Right lung (tissue), 5 donors: ENCODE measurements around the gene RAD51B. TPM values are rescaled to one million over a fixed set of nuclear protein-coding genes. Genes with fewer than 3 reads are reported as not detected.
A peak's percentile ranks its signal among the peaks of the same experiment; 100 is the strongest.

ENCODE experiments used
- DNase-seq, 2 donors: peaks; one replicate each; pipeline ENCODE4 v3.0.0-alpha.2; 2013
- polyA plus RNA-seq, 5 donors: library from polyadenylated mRNA; unstranded; fragments of 120-200 nt; gene quantifications; one replicate each; pipeline versions ENCODE4 v1.2.1 to v1.2.3, GENCODE V29; 2013; ENCODE audit warnings: inconsistent platforms in 1 of 5, low replicate concordance in 1 of 5; ENCODE audit not compliant: insufficient read length in 5 of 5, insufficient read depth in 1 of 5

RAD51B gene
- polyA plus RNA-seq, 5 donors = 8.1 to 15.5 (median 11.8) TPM

DNA sequence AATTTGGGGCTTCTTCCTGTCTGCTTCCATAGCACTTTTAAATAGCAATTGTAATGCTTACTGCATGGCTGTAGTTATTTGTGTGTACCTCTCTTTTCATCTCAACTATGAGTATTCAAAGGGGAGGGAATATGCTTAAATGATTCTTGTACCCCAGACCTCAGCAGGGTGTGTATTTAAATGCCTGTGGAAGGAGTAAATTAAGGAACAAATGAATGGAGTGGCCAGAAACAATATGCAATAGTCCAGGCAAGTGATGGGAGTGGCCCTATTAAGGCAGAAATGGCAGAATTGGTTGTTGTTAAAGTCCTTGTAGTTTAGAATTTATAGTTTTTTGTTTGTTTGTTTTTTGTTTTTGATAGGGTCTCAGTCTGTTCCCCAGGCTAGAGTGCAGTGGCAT is 1.5 kb downstream of the RAD51B start:
- DNase-seq = no peak

DNA sequence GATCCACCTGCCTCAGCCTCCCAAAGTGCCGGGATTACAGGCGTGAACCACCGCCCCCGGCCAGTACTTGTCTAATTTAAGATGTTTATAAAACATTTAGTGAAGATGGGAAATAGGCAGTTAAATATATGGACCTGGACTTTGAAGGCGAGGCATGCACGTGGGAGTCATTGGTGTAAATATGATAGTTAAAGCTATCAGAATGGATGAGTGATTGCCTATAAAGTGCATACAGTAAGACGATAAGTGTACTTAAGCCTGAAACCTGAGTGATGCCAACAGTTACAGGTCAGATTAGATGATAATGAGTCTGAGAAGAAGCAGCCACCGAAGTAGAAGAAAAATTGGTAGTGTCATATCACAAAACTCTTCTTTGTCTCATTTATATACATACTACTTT is 11.5 kb downstream of the RAD51B start:
- DNase-seq = no peak

DNA sequence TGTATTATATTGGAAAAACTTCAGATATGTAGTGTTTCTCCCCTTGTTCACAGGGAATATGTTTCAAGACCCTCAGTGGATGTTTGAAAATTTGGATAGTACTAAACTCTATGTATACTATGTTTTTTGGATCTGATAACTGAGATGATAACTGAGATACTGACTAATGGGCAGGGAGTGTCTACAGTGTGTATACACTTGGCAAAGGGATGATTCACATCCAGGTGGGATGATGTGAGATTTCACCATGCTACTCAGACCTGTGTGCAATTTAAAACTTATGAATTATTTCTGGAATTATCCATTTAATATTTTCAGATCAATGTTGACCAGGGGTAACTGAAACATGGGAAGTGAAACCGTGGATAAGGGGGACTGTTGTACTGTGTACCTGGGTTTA is 13.8 kb downstream of the RAD51B start:
- DNase-seq = no peak

DNA sequence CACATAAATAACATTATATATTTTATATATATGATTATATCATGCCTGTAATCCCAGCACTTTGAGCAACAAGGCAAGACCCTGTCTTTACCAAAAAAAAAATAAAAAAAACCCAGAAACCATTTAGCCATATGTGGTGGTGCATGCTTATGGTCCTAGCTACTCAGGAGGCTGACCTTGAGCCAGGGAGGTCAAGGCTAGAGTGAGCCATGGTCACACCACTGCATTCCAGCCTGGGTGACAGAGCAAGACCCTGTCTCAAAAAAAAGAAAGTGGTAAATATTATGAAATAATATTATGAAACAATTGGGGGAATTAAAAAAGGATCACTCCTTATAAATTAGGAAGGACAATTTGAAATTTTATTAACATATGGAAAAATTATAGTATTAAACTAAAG is 16.0 kb downstream of the RAD51B start:
- no peak for DNase-seq

DNA sequence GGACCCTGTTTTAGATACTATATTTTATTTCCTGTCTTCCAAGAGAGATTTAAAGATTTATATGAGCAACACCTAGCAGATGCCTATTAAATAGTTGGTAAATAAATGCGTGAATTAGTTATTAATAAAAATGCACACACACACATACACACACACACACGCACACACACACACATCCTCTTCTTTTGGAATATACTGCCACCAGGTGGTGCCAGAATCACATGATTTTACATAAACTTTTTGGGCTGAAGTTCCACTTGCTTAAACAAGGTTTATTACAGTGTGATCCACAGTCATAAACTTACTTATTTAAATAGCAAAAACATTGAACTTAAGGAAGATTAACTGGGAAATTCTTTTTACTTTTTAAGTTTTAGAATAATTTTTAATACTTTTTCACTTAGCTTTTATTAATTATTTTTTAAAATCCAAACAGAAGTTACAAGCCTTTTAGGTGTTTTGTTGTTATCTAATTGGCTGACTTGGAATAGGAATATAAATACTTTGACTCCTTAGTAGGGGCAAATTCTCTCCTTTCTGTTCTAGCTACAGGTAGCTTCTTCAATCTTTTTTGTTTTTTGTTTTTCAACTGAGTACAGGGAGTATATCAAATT is 17.5 kb downstream of the RAD51B start:
- DNase-seq = peak; percentile 60 to 69

DNA sequence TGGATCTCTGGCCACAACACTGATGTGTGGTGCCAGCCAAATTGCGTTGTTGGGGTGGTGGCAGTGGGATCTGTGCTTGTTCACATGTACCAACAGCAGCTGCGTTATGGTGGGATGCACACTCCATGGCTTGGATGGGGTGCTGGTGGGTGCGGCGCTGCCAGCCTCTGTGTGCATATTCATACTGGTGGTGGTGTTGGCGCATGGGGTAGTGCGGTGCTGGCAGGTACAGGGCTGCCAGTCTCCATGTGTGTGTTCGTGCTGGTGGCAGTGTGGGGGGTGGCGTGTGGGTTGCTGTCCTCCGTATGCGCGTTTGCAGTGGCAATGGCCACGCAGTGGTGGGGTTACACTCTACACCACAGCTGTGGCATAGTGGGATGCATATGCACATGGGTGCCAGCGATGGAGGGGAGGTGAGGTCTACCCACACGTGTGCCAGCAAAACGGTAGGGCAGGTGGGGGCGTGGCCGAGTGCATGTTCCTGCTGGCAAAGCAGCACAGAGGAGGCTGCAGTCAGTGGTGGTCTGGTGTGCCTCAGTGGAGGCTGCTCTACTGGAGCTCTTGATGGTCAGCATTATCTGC is 26.5 kb downstream of the RAD51B start:
- DNase-seq = no peak

DNA sequence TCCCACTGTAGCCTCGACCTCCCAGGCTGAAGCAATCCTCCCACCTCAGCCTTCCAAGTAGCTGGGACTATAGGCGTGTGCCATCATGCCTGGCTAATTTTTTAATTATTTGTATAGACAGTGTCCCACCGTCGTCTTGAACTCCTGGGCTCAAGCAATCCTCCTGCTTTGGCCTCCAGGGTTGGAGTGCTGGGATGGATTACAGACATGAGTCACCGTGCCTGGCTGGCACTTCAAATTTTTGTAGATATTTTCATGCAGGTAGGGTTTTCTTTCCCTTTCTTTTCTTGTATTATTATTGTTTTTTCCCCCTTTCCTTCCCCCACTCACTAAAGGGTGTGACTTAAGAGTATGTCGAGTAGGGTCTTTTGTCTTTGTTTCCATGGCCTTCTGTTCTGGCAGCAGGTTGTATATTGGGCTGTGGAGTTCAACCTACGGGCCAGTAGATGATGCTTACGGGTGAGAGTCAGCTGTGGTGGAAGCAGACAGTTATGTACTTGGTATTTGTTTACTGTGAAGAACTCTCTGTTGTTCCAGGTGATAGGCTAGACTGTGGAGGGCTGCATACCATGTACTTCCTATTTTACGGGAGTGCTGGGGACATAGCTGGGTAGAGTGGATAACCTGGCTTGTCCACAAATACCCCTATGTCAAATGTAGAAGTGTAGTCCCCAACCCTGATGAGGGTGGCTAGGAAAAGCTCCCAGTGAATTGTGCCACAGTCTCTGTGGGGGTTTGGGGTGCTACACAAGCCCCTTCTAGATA is 30.7 kb downstream of the RAD51B start:
- DNase-seq = no peak

DNA sequence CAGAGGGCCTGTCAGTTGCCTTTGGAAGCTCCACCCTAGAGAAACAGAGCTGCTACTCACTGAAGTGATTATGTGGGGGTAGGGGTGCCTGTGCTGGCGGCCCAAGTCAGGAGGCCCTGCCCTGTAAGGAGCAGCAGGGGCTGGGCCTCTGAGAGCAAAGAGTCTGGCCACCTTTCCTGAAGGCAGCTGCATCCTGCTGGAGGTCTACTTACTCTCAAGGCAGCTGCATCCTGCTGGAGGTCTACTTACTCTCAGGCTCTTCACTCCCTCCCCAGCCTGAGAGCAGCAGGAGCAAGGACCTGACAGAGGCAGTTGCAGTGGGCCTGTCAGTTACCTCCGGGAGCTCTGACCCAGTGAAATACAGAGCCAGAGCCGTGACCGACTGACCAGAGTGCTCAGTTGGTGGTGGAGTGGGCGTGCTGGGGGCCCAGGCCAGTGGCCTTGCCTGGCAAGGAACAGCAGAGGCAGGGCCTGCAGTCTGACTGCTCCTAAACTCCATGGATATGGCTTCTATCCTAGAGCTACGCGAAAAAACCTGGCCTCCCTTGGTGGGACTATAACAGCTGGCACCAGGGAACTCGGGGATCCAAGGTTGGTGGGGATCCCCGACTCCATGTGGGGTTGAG is 32.3 kb downstream of the RAD51B start:
- DNase-seq = no peak

DNA sequence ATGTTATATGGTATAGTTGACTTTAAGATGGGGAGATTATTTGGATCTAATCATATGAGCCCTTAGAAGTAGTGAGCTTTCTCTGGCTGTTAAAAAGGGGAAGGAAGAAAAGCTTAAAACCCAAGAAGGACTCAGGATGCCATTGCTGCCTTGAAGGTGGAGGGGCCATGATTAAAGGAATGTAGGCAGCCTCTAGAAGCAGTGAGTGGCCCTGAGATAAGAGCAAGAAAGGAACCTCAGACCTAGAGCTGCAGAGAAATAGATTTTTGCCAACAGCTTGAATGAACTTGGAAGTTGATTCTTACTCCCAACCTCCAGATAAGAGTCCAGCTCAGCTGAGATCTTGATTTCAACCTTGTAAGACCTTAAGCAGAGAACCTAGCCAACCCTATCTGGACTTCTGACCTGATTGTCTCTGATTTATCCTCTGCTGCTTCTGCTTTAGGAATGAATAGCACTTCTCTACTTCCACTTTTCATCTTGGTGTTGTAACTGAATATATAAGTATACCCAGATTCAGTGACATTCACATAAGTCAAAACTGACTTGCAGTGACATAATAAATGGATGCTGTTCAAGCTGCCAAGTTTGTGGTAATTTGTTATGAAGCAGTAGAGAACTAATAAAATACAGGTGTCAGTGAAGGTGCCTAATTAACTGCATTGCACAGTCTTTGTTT is 33.5 kb downstream of the RAD51B start:
- DNase-seq = no peak

GRCh38 chr14:67853715-67854114 is 34.1 kb downstream of the RAD51B start:
- DNase-seq = no peak

DNA sequence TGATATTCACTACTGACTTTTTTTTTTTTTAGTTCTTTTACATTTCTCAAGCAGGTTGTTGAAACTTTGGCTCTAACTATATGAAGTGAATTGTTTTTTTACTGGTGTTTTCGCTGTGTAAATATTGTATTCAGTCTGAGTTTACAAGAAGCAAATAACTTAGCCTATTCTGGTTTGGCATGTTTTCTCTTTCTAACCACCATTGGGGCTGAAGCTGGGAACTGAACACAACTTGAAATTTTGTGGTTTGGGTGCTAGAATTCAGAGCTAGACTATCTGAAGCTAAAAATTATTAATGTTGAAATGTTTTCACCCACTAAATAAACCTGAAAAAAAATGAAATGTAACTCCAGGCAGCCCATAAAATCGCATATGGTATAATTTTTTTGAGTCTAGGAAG is 37.2 kb downstream of the RAD51B start:
- peak in 1 of 2 donors; percentile 19 for DNase-seq

- no peak for DNase-seq
Observed at GRCh38 chr14:67857778-67858350, 38.3 kb downstream of the RAD51B start.

- DNase-seq = no peak
Observed at GRCh38 chr14:67859169-67859749, 39.7 kb downstream of the RAD51B start.

DNA sequence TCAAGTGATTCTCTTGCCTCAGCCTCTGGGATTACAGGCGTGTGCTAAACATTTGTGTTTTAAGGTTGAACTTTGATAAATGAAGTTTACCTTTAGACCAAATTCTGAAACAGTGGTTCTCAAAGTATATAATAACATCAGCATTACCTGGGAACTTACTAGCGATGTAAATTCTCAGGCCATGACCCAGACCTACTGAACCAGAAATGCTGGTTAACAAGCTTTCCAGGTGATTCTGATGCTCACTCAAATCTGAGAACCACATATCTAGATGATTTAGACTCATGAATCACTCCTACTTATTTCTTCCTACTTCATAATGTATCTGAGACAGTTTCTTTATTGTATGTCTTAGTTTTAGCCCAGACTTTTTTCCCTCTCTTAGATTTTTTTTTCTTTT is 43.6 kb downstream of the RAD51B start:
- no peak for DNase-seq

GRCh38 chr14:67875175-67876006 is 55.8 kb downstream of the RAD51B start:
- no peak for DNase-seq

DNA sequence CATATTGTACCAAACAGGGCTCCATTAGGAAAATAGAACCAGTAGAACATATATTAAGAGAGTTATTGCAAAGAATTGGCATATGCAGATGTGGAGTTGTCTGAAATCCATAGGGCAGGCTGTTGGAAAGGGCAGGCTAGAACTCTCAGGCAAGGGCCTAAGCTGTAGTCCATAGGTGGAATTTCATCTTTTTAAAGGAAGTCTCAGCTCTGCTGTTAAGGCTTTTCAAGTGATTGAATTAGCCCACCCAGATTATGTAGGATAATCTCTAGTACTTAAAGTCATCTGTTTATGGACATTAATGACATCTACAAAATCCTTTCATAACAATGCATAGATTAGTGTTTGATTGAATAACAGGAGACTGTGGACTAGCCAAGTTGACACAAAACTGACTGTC is 59.4 kb downstream of the RAD51B start:
- no peak for DNase-seq

DNA sequence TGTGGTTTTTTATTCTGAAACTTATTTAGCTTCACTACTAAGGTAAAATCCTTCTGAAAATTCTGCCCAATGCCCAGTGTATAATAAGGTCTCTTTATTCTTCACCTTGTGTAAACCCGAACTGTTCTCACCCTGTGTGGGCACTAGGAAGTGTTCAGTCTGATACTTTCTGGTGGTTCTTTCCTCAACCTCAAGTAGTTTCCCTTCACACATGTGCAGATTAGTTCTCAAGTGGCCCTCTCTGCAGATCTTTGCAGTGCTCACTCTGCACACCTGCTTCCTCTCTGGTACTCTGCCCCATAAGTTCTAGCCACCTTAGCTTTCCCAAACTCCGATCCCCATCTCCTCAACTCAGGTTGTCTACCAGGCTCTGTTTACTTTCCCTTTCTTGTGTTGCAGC is 61.6 kb downstream of the RAD51B start:
- no peak for DNase-seq

GRCh38 chr14:67882986-67883555 is 63.5 kb downstream of the RAD51B start:
- no peak for DNase-seq

DNA sequence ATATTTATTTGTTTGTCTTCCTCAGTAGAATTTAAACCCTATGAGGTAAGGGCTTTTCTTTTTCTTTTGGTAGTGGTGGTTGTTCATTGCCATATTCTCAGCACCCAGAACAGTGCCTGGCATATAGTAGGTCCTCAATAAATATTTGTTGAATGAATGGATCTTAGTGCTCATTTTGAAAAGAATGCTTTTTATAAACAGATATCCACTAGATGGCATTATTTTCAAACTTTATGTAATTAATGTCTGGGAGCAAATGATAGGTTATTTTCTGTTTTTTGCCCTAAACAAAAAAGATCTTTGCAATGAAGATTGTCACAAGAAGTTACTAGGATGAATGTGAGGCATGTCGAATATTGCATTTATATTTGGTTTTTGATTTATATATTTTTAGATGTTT is 64.1 kb downstream of the RAD51B start:
- DNase-seq = no peak

DNA sequence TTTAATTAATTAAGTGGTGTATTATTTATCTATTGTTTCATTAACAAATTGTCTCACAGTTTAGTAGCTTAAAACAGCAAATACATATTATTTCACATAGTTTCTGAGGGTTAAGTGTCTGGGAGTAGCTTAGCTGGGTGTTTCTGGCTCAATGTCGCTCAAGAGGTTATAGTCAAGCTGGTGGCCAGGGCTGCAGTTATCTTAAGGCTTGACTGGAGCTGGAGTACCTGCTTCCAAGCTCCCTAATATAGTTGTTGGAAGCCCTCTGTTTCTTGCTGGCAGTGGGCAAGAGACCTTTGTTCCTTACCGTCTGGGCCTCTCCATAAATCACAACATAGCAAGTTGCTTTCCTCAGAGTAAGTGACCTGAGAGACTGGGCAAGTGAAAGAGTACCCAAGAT is 66.6 kb downstream of the RAD51B start:
- no peak for DNase-seq
